ENCODE data around the gene TMEM108.

The TMEM108 gene

GRCh38 chr3:133211449-133211848 is 173.3 kb downstream of the TMEM108 start:
- H3K27ac ChIP-seq, result no peak overlapping the region
- peak; percentile 6 for DNase-seq (ENCODE audit: low read depth, low spot score)

GRCh38 chr3:133211856-133212255 is 173.7 kb downstream of the TMEM108 start:
- TF ChIP-seq EZH2 (IDR thresholded peaks at IDR 0.05), result no peak
- TF ChIP-seq POLR2AphosphoS5 (IDR thresholded peaks at IDR 0.05; ENCODE audit: borderline replicate concordance, low read depth, low read length), result no peak
- no peak for TF ChIP-seq FOXP2 (optimal IDR thresholded peaks at IDR 0.05; ENCODE audit: control extremely low read depth, extremely low read length, insufficient read depth)
- Histone ChIP-seq H3K9ac (ENCODE audit: insufficient read length) (no peak overlapping the region), H3K9me3 (ENCODE audit: low read depth, low read length) (no peaks in the 10 kb centered on the region), H3K36me3 (ENCODE audit: insufficient read depth, low read length) (no peaks in the 10 kb centered on the region), H3K4me3 (no peak overlapping the region), H3K27ac (no peak overlapping the region)
- no peak for DNase-seq (ENCODE audit: low read depth, low spot score)

More at GRCh38 chr3:133211449-133211848, 173.3 kb downstream of the TMEM108 start:
- Histone ChIP-seq H3K36me3 (ENCODE audit: insufficient read depth, low read length) (no peaks in the 10 kb centered on the region), H3K4me3 (no peak overlapping the region), H3K9me3 (ENCODE audit: low read depth, low read length) (no peaks in the 10 kb centered on the region), H3K9ac (ENCODE audit: insufficient read length) (no peak overlapping the region)
- no peak for TF ChIP-seq FOXP2 (optimal IDR thresholded peaks at IDR 0.05; ENCODE audit: control extremely low read depth, extremely low read length, insufficient read depth)
- TF ChIP-seq EZH2 (IDR thresholded peaks at IDR 0.05), result no peak
- no peak for TF ChIP-seq POLR2AphosphoS5 (IDR thresholded peaks at IDR 0.05; ENCODE audit: borderline replicate concordance, low read depth, low read length)

GRCh38 chr3:133213937-133214336 is 175.7 kb downstream of the TMEM108 start:
- no peak for DNase-seq (ENCODE audit: low read depth, low spot score)
- Histone ChIP-seq H3K9ac (ENCODE audit: insufficient read length) (no peak overlapping the region), H3K4me3 (no peak overlapping the region), H3K27ac (no peak overlapping the region), H3K9me3 (ENCODE audit: low read depth, low read length) (no peaks in the 10 kb centered on the region), H3K36me3 (ENCODE audit: insufficient read depth, low read length) (no peaks in the 10 kb centered on the region)
- TF ChIP-seq EZH2 (IDR thresholded peaks at IDR 0.05) (no peak), POLR2AphosphoS5 (IDR thresholded peaks at IDR 0.05; ENCODE audit: borderline replicate concordance, low read depth, low read length) (no peak), FOXP2 (optimal IDR thresholded peaks at IDR 0.05; ENCODE audit: control extremely low read depth, extremely low read length, insufficient read depth) (no peak)

GRCh38 chr3:133227813-133228212 is 189.6 kb downstream of the TMEM108 start:
- Histone ChIP-seq H3K27ac (no peak overlapping the region), H3K4me3 (no peak overlapping the region), H3K36me3 (ENCODE audit: insufficient read depth, low read length) (no peaks in the 10 kb centered on the region), H3K9ac (ENCODE audit: insufficient read length) (no peak overlapping the region), H3K9me3 (ENCODE audit: low read depth, low read length) (no peaks in the 10 kb centered on the region)
- no peak for DNase-seq (ENCODE audit: low read depth, low spot score)
- TF ChIP-seq FOXP2 (optimal IDR thresholded peaks at IDR 0.05; ENCODE audit: control extremely low read depth, extremely low read length, insufficient read depth) (no peak), EZH2 (IDR thresholded peaks at IDR 0.05) (no peak), POLR2AphosphoS5 (IDR thresholded peaks at IDR 0.05; ENCODE audit: borderline replicate concordance, low read depth, low read length) (no peak)

- Histone ChIP-seq H3K27ac (no peak overlapping the region), H3K36me3 (ENCODE audit: insufficient read depth, low read length) (no peaks in the 10 kb centered on the region), H3K9ac (ENCODE audit: insufficient read length) (no peak overlapping the region), H3K9me3 (ENCODE audit: low read depth, low read length) (no peaks in the 10 kb centered on the region), H3K4me3 (no peak overlapping the region)
- TF ChIP-seq POLR2AphosphoS5 (IDR thresholded peaks at IDR 0.05; ENCODE audit: borderline replicate concordance, low read depth, low read length) (no peak), FOXP2 (optimal IDR thresholded peaks at IDR 0.05; ENCODE audit: control extremely low read depth, extremely low read length, insufficient read depth) (no peak), EZH2 (IDR thresholded peaks at IDR 0.05) (no peak)
- DNase-seq (ENCODE audit: low read depth, low spot score), result no peak
These were observed 192.0 kb downstream of the TMEM108 start for GRCh38 chr3:133230195-133230594.

- no peak for DNase-seq (ENCODE audit: low read depth, low spot score)
- Histone ChIP-seq H3K9ac (ENCODE audit: insufficient read length) (no peak overlapping the region), H3K27ac (no peak overlapping the region), H3K4me3 (no peak overlapping the region), H3K36me3 (ENCODE audit: insufficient read depth, low read length) (no peaks in the 10 kb centered on the region), H3K9me3 (ENCODE audit: low read depth, low read length) (no peaks in the 10 kb centered on the region)
- TF ChIP-seq FOXP2 (optimal IDR thresholded peaks at IDR 0.05; ENCODE audit: control extremely low read depth, extremely low read length, insufficient read depth), result no peak
- no peak for TF ChIP-seq POLR2AphosphoS5 (IDR thresholded peaks at IDR 0.05; ENCODE audit: borderline replicate concordance, low read depth, low read length)
- TF ChIP-seq EZH2 (IDR thresholded peaks at IDR 0.05), result no peak
These were observed 198.7 kb downstream of the TMEM108 start for GRCh38 chr3:133236901-133237300.

- DNase-seq (ENCODE audit: low read depth, low spot score), result peak; percentile 42
- TF ChIP-seq FOXP2 (optimal IDR thresholded peaks at IDR 0.05; ENCODE audit: control extremely low read depth, extremely low read length, insufficient read depth) (no peak), POLR2AphosphoS5 (IDR thresholded peaks at IDR 0.05; ENCODE audit: borderline replicate concordance, low read depth, low read length) (no peak), EZH2 (IDR thresholded peaks at IDR 0.05) (no peak)
- no peak overlapping the region for H3K27ac ChIP-seq
These were observed 199.2 kb downstream of the TMEM108 start for GRCh38 chr3:133237380-133237779.

GRCh38 chr3:133238015-133238414 is 199.8 kb downstream of the TMEM108 start:
- H3K36me3 ChIP-seq (ENCODE audit: insufficient read depth, low read length), result no peaks in the 10 kb centered on the region
- DNase-seq (ENCODE audit: low read depth, low spot score), result no peak
- no peak overlapping the region for H3K9ac ChIP-seq (ENCODE audit: insufficient read length)
- no peak overlapping the region for H3K27ac ChIP-seq
- H3K9me3 ChIP-seq (ENCODE audit: low read depth, low read length), result no peaks in the 10 kb centered on the region
- no peak overlapping the region for H3K4me3 ChIP-seq
- TF ChIP-seq POLR2AphosphoS5 (IDR thresholded peaks at IDR 0.05; ENCODE audit: borderline replicate concordance, low read depth, low read length), result no peak
- no peak for TF ChIP-seq FOXP2 (optimal IDR thresholded peaks at IDR 0.05; ENCODE audit: control extremely low read depth, extremely low read length, insufficient read depth)
- no peak for TF ChIP-seq EZH2 (IDR thresholded peaks at IDR 0.05)

More at GRCh38 chr3:133237380-133237779, 199.2 kb downstream of the TMEM108 start:
- Histone ChIP-seq H3K9me3 (ENCODE audit: low read depth, low read length) (no peaks in the 10 kb centered on the region), H3K4me3 (no peak overlapping the region), H3K36me3 (ENCODE audit: insufficient read depth, low read length) (no peaks in the 10 kb centered on the region), H3K9ac (ENCODE audit: insufficient read length) (no peak overlapping the region)

- Histone ChIP-seq H3K4me3 (no peak overlapping the region), H3K36me3 (ENCODE audit: insufficient read depth, low read length) (no peaks in the 10 kb centered on the region), H3K27ac (no peak overlapping the region), H3K9ac (ENCODE audit: insufficient read length) (no peak overlapping the region), H3K9me3 (ENCODE audit: low read depth, low read length) (no peaks in the 10 kb centered on the region)
- no peak for DNase-seq (ENCODE audit: low read depth, low spot score)
- TF ChIP-seq FOXP2 (optimal IDR thresholded peaks at IDR 0.05; ENCODE audit: control extremely low read depth, extremely low read length, insufficient read depth) (no peak), POLR2AphosphoS5 (IDR thresholded peaks at IDR 0.05; ENCODE audit: borderline replicate concordance, low read depth, low read length) (no peak), EZH2 (IDR thresholded peaks at IDR 0.05) (no peak)
These were observed 207.9 kb downstream of the TMEM108 start for GRCh38 chr3:133246119-133246518.
